ENCODE data around the gene SIGLEC14. TPM values are rescaled to one million over a fixed set of nuclear protein-coding genes. Genes with fewer than 3 reads are reported as not detected.

SIGLEC14 gene
- total RNA-seq, 1 donor from 2014 or later = not detected

- H3K27ac Mint-ChIP-seq = no peak overlapping the region
- no peaks in the 10 kb centered on the region for H3K36me3 Mint-ChIP-seq (ENCODE audit: insufficient read depth)
- H3K27me3 Mint-ChIP-seq = peaks cover 50% of the 10 kb centered on the region
- no peak overlapping the region for H3K4me3 Mint-ChIP-seq (ENCODE audit: low read depth)
- H3K4me1 Mint-ChIP-seq (ENCODE audit: low read depth) = no peaks in the 10 kb centered on the region
- TF ChIP-seq CTCF (IDR thresholded peaks at IDR 0.05; ENCODE audit: unreplicated experiment) = peak; percentile 20
- H3K9me3 Mint-ChIP-seq (ENCODE audit: low read depth) = no peaks in the 10 kb centered on the region
- DNase-seq (ENCODE audit: low spot score, unreplicated experiment) = no peak
These were observed 18.4 kb upstream of the SIGLEC14 start for GRCh38 chr19:51664997-51665396.

GRCh38 chr19:51664131-51664530, 17.5 kb upstream of the SIGLEC14 start:
- DNase-seq (ENCODE audit: low spot score, unreplicated experiment) = no peak
- Mint-ChIP-seq H3K4me3 (ENCODE audit: low read depth) (no peak overlapping the region), H3K4me1 (ENCODE audit: low read depth) (no peaks in the 10 kb centered on the region), H3K36me3 (ENCODE audit: insufficient read depth) (no peaks in the 10 kb centered on the region), H3K27ac (no peak overlapping the region), H3K27me3 (peaks cover 54% of the 10 kb centered on the region), H3K9me3 (ENCODE audit: low read depth) (no peaks in the 10 kb centered on the region)
- no peak for TF ChIP-seq CTCF (IDR thresholded peaks at IDR 0.05; ENCODE audit: unreplicated experiment)

- DNase-seq (ENCODE audit: low spot score, unreplicated experiment) = no peak
- H3K27ac Mint-ChIP-seq = no peak overlapping the region
- no peaks in the 10 kb centered on the region for H3K36me3 Mint-ChIP-seq (ENCODE audit: insufficient read depth)
- peaks cover 56% of the 10 kb centered on the region for H3K27me3 Mint-ChIP-seq
- no peaks in the 10 kb centered on the region for H3K4me1 Mint-ChIP-seq (ENCODE audit: low read depth)
- H3K4me3 Mint-ChIP-seq (ENCODE audit: low read depth) = no peak overlapping the region
- no peak for TF ChIP-seq CTCF (IDR thresholded peaks at IDR 0.05; ENCODE audit: unreplicated experiment)
- no peaks in the 10 kb centered on the region for H3K9me3 Mint-ChIP-seq (ENCODE audit: low read depth)
These were observed 17.0 kb upstream of the SIGLEC14 start for GRCh38 chr19:51663650-51664049.

- Mint-ChIP-seq H3K36me3 (ENCODE audit: insufficient read depth) (no peaks in the 10 kb centered on the region), H3K27me3 (peaks cover 63% of the 10 kb centered on the region)
These were observed 14.5 kb upstream of the SIGLEC14 start for GRCh38 chr19:51660975-51661600.

GRCh38 chr19:51654783-51655182, 8.2 kb upstream of the SIGLEC14 start:
- Mint-ChIP-seq H3K4me3 (ENCODE audit: low read depth) (no peak overlapping the region), H3K27me3 (peaks cover 48% of the 10 kb centered on the region), H3K27ac (no peak overlapping the region), H3K9me3 (ENCODE audit: low read depth) (no peaks in the 10 kb centered on the region), H3K4me1 (ENCODE audit: low read depth) (no peaks in the 10 kb centered on the region), H3K36me3 (ENCODE audit: insufficient read depth) (no peaks in the 10 kb centered on the region)
- TF ChIP-seq CTCF (IDR thresholded peaks at IDR 0.05; ENCODE audit: unreplicated experiment) = no peak
- DNase-seq (ENCODE audit: low spot score, unreplicated experiment) = no peak

More at GRCh38 chr19:51660975-51661600, 14.5 kb upstream of the SIGLEC14 start:
- Mint-ChIP-seq H3K4me3 (ENCODE audit: low read depth) (no peak overlapping the region), H3K9me3 (ENCODE audit: low read depth) (no peaks in the 10 kb centered on the region), H3K4me1 (ENCODE audit: low read depth) (no peaks in the 10 kb centered on the region), H3K27ac (no peak overlapping the region)
- peak; percentile 74 for TF ChIP-seq CTCF (IDR thresholded peaks at IDR 0.05; ENCODE audit: unreplicated experiment)
- DNase-seq (ENCODE audit: low spot score, unreplicated experiment) = peak; percentile 69
